ENCODE data around the gene TSC22D3.

The TSC22D3 gene

DNA sequence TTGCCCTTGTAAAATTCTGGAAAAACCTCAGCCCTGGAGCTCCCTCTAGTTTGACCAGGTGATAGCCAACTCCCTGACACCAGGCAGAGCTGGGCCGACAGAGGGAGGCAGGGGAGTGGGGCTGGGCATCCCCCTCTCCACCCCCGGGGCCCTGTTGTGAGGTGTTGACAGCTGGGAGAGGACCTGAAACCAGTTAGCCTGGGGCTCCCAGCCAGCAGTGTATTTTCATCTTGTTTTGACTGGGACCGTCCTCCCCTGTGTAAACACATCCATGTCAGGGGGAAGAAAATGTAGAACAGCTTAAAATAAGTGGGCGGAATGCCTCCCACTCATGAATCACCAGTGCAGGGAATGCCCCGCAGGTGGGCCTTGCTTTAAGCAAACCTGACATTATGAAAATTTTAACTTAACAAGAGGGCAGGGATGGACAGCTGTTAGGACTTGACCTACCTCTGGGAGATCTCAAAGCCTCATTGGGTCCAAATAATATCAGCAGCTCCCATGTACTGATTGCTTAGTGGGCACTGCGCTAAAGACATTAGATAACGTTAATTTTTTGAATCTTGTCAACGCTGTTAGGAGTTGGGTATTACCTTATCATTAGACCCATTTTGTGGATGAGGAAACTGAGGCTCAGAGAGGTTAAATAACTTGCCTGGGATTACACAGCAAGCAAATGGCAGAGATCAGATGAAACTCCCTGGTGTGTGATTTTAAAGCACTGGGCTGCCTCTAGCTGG is 45.9 kb downstream of the TSC22D3 start:
- no peak for DNase-seq

DNA sequence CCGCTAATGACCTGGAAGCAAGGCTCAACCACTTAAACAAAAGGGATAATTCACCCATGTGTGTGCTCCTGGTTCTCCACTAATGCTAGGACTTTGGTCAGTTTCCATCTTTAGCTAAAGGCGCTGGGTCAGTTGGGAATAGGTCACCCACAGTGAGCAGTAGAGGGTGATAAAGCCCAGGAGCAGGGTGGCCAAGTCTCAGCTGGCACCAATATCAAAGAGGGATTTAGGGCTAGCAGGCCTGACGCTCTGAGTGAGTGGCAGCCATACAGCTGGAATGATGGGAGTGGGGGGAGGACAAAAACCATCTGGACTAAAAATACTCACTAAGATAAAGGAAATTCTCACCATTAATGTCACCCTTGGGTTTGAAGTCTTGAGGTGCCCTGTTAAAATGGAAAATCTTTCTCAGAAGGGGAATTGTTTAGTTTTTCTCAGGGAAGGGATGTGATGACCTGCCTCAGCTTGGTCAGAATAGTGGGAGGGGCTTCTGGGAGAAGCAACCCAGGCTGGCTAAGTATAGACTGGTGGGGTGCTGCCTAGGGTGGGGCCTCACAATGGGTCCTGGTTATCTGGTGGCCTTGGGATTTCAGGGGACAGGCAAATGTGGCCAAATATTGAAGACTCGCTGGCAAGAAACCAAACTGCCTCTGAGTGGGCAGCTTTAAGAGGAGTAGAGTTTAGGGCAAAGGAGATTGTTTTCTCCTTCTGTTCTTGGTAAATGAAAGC is 47.1 kb downstream of the TSC22D3 start:
- no peak for DNase-seq

DNA sequence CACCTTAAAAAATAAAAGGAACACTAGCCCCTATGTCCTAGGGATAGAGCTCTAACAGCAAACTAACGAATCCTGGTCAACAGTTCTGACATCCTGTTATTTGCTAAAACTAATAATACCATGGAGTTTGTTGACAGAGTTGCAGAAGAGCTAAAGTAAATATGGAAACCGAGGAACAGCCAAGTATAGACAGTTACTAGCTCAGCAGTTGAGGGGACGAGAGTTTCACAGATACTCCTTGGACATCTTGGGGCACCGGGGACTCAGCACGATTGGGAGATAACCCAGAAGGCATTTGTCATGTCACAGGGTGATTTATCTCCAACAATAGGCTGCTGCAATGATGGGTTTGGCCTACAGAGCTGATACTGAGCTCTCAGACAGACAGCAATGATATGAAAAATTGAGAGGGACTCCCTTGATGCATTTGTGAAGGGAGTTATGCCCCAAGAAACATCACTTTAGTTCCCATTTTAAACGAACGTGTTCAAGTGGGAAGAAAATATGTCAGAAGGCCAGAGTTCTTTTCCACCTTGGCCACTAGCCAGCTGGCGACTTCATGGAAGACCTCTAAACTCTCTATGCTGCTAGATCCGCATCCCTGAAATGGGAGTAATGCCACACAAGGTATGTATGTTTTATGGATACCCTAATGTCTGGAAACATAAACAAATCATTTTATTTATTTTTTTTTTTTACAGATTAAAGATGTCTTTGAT is 48.6 kb downstream of the TSC22D3 start:
- no peak for DNase-seq

DNA sequence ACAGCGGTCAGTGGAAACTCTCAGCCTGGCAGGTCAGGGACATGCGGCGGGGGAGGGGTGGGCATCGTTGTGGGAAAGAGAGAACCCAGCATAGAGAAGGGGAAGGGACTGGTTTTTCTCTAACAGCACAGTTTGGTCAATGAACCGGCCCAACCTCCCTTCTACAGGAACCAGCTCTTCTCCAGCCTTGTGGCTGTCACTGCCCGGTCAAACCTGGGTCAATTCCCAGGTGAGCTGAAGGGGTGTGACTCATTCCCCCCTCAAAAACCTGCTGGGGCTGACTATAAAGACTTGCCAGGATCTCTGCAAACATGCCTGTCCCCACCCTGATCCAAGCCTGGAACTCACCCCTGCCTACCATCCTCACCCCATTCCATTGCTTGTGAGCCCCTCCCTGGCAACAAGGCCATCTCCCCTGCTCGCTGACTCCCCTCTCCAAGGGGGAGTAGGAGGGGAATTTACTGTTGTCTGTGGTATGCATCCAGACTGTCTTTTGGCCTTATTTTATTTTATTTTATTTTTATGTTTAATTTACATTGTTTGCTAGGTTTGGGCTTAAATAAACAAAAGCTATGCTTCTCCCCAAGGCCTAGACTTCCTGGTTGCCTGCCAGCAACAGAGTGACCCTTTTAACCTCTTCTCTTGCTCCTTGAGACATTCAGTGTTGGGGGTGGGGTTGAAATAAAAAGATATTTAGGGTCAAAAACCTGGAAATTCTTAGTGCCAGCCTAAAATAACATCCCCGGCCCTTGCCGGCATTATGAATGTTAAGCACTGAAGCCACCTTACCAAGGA is 49.6 kb downstream of the TSC22D3 start:
- no peak for DNase-seq

DNA sequence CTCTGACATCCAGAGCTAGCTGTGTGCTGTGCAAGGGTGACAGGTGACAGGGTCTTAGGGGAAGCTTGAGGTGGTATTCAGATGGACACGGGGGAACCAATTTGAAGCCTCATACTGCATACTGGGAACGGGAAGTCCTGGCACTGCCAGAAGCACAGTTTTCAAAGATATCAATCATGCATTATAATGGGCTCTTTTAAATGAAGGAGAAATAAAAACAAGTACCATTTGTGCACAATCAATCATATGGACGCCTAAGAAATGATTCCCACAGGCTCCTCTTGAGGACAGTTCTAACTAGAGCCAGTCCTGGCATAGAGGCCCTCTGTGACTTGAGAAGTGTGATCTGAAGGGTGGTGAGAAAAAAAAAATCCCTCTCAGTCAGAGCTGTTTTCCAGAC is 50.9 kb downstream of the TSC22D3 start:
- DNase-seq: no peak

DNA sequence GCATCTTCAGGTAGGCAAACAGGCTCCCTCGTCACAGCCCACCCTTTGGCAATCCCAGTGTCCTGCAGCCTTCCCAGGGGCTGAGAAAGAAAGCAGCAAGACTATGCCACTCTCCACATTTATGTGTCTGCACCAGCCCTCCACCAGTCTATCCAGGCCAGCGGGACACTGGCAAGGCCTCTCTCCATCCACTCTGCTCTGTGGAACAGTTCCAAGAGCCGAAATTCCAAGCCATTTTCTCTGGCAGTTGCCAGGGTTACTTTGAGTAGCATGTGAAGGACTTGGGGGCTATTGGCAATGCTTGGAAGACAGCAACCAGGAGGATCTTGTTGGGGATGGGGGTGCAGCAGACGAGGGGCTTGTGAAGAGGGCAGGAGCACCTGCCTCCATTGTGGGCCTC is 52.1 kb downstream of the TSC22D3 start:
- no peak for DNase-seq

DNA sequence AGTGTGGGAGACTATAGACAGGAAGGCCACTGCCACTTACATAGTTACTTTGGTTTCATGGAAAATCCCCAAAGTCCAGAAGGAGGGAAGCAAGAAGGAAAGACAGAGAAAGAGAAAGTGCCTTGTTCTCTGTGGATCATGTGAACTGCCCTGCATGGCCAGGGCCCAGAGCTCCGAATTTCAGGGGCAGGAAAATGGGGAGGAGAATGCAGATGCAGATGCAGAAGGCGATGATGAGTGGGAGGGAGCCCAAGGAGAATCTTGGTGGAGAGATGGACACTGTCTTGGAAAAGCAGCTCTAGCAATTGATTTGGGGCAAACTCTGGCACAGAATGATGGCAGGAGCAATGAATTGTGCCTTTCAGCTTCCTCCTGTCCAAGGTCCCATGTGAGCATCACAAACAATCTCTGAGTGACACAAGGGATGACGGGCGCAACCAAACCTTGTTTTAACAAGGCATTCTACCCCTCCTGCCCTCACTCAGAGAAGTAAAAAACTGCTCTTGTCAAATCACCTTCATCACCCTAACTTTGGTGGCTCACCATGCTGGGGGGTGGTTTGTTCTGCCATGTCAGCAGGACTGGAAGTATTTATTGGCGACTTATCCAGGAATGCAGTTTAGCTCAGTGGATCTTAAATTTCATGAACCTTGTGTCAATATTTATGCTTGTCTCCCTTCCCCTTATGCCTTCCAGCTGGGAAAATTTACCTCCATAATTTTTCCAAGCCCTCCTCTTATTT is 53.5 kb downstream of the TSC22D3 start:
- no peak for DNase-seq

DNA sequence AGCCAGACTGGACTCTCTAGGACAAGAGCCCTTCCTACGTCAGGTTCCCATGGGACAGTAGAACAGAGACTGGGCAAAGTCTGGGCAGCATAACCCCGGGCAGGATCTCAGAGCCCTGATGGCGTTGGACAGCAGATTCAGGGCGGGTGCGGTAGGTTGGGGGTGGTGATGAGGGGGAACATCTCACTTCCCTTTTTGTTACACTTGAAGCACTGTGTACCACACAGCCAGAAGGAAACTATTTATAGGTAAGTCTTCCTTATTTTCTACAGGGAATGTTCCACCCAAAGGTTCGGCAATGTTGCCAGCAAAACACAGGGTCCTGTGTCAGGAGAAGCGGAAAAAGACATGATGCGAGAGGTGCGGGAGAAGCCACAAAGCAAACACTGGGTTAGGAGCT is 54.3 kb downstream of the TSC22D3 start:
- DNase-seq: no peak

DNA sequence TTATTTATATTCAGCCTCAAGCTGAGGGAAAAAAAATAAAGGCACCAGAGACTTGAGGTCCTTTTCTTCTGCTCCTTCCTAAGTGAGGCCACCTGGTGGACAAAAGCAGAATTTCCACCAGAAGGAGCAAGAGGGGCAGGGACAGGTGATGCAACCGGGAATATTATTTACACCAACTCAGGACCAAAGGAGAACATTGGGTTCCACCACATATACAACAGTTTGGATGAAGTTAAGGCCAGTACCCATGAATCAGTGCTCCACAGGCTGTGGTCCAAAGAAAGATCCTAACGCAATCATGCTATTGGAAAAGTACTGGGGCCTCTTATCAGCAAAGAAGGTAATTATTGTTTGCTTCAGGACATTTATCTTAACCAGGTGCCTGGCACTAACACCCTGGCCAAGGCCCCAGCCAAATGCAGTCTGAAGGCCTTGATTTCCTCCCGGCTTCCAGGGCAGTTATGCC is 57.4 kb downstream of the TSC22D3 start:
- DNase-seq: peak; percentile 82

DNA sequence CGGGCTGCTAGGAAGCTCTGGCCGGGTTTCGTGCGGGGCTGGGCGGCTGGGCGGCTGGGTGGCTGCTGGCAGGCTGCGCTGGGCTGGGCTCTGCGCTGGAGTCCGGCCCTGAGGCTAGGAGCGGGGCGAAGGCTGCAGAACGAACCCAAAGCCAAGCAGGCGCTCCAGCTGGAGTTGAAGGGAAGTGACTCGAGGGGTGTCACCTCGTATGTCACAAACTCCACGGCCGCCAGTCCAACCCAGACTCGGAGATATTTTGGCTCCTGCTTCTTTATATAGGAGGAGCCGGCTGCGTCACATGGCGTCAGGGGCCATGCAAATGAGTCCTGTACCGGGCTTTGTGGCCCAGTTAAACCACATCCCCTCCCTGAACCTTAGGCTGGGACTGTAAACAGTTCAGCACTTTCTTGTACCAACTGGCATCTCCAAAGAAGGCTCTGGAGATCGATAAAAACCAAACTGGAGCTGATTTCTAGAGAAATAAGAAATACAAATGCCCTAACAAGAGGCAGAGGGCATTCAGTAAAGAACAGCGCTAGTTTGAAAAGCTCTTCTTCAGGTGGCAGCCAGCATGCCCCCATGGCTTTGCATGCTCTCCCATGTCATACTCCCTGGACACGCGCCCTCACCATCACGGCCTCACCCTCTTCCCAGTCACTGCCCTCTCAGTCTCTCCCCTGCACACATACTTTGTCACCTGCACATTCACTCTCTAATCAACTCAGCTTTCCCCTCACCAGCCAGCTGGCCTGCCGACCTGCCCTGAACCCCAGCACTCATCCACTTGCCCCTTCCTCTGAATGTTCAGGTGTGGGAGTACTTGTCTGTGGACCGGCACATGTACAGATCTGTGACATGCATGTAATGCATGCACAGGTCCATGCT is 58.5 kb downstream of the TSC22D3 start:
- DNase-seq: peak; percentile 97

DNA sequence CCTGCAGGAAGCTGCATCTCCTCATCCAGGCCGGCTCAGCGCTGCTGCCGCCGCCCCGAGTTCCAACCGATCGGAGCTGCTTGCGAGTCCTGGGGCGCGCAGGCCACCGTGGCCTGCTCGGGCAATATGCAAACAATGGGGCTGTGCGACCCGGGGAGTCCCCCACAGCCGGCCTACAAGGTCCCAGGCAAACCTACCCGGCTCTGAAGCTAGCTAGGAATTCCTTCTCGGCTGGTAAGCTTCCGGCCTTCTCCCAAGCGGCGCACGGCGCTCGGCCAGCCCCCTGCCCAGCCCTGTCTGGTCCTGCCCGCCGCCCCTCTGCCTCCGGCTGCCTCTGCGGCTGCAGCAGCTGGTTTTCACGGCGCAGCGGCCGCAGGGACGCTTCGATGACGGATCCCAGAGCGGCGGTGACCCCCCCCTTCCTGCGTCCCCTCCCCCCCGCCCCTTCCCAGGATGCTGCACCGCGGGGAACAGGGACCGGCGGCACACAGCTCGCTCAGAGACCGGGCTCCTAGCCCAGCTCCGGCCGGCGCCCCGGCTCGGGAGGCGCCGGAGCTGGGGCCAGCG is 59.4 kb downstream of the TSC22D3 start:
- no peak for DNase-seq

DNA sequence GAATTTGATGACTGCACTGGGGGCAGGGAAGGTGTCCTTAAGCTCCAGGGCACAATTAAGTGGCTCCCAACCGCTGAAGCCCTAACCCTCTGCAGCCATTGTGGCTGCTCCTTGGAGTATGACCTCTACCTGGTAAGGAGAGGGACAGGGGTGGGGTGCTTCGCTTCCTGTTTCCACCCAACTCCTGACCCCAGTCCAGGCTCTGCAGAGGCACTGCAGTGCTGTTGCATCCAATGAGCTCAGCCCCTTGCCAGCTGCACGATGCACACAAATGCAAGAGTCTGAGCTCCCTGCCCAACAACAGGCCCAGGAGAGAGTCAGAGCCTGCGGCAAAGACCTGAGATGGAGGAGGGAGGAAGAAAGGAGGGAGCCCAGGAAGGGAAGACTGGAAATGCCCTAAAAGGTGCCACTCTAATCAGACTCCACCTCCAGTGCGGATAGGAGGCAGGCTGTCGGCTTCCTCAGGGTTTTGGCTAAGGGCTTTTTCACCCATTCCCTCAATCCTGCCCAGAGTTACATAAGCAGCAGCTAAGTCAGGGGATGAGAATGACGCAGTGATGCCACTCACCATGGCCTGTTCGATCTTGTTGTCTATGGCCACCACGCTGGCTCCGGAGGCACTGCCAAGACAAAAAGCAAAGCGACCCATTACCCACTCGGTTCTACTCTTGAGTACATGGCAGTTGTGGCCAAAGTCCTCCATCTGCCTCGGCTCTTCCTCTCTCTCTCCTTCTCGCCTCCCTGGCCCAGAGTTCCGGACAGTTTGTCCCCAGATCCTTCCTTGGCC is 60.1 kb downstream of the TSC22D3 start:
- DNase-seq: peak; percentile 52

DNA sequence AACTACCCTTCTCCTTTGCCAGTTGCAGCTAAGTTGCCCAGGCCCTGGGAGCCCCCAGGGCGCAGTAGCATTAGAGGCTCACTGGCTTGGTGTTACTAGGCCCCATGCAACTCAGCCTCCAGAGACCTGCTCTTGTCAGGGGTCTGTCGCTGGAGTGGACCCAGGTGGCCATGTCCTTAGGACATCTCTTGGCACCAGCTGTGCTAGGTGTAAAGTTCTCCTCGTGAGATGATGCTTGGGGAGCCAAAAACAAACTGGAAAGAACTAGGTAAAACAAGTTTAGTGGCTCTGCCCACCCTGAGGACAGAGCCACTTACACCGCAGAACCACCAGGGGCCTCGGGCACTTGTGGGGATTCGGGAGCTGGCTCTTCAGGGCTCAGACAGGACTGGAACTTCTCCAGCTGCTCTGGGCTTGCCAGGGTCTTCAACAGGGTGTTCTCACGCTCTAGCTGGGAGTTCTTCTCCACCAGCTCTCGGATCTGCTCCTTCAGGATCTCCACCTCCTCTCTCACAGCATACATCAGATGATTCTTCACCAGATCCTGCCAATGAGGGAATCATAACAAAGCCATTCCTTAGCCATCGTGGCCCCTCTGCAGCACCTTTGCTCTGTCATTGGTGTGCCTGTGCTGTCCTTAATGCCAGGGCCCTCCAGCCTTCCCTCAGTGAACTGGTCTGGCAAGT is 61.2 kb downstream of the TSC22D3 start:
- peak; percentile 55 for DNase-seq

DNA sequence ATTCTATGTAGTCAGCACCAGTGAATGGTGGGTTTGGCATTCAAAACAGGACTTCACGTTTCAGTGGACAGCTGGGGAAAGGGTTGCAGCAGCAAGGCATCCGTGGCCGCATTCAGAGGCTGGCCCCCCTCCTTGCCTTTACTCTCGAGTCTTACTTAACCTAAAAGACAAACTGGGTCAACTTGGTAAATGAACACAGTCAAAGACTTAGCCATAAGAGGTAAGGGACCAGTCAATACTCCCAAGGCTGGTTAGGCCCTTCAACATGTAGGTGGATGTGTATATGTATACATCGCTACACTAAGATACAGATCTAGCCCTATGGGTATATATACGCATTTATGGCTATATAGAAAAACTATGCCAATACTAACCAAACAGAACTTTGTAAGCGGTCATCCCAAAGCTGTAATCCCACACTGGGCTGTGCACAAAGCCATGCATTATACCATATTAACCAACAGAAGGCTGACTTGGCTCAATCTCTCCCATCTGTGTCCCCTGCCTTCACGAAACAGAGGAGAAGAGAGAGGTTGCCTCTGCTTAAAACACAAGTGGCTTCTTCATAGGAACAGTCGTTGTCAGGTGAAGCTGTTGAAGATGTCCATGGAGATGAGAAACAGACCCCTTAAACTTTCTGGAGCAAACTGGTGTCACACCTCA is 61.9 kb downstream of the TSC22D3 start:
- peak; percentile 69 for DNase-seq

DNA sequence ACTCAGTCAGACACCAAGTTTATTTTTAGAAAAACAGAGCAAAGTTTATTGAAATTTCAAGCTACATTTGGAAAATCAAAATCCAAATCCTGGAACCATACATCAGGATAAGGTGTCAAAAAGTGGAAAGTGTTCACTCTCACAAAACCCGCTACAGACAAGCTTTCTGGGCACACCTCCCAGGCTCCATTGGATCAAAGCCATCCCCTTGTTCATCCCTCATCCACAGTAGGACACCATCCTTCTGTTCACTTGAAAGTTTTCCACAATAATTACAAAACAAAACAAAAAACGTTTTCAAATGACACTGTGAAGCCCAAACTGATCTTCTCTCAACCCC is 62.4 kb downstream of the TSC22D3 start:
- DNase-seq: no peak

DNA sequence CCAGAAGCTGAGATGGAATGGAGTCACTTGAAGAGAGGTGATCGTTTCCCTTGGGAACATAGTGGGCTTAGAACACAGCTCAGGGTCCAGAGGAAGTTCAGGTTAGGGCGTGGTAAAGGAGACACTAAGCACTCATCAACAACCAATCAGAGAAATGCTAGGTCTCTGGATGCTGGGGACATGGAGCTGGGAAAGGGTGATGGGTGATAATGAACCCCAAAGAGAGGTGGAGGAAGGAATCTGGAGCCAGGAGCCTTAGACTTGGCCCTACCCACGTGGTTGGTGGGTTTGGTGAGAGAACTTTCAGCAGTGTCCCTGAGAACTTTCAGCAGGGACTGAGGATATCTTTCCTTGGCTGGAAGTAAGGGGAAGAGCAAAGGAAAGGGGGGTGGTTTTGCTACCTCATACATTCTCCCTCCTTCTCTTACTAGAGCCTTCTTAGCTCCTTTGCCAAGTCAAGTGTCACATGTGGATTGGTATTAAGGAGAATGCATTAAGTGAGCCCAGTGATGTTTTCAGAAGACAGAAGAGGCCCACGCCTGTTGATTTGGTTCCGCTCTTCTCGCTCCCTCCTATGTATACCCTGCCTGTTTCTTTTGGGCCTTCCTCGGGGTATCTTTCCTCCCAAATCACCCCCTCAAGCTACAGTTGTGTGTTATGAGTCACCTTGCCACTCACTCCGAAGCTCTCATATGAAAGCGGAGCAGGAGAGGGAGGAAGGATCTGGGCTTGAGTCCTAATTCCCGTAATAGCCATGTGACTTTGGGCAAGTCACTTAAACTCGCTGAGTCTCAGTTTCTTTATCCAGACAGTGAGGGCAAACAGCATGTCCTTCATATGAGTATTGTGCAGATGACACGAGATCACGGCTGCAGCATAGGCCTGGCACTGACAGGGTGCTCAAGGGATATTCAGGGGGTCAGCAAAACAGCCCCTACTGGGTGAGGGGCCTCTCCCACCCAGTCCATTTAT is 63.1 kb downstream of the TSC22D3 start:
- DNase-seq: peak; percentile 86

DNA sequence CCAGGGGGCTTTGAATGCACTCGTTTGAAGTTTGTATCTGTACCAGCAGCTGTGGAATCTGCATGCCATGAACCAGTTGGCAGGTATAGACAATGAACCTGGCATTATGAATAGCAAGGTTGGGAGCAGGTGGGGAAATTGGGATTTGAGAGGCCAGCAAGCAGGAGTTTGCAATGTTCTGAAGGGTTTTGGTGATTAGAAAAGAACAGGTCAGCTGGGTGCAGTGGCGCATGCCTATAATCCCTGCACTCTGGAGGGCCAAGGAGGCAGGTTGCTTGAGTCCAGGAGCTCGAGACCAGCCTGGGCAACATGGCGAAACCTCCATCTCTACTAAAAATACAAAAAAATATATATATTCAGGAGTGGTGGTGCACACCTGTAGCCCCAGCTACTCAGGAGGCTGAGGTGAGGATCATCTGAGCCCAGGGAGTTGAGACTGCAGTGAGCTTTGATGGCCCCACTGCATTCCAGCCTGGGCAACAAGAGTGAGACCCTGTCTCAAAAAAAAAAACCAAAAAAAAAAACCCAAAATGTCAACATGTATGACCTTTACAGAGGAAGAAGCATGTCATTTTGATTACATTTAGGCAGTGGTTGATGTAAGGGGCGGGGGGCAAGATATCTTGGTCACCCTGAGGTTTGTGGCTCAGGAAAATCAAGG is 63.9 kb downstream of the TSC22D3 start:
- no peak for DNase-seq
